KMS-11 (cell line): ENCODE measurements around the gene SNCAIP.

Source experiments
- H2AFZ ChIP-seq: fragments of 200-600 bp; sonication (generic); 2 replicates; pipeline ENCODE4 v1.6.1; 2016; ENCODE audit warnings: antibody characterized with exemption, mixed run types, low read depth
- H3K27ac ChIP-seq: fragments of 200-600 bp; sonication (generic); 2 replicates; pipeline ENCODE4 v1.6.1; 2016; ENCODE audit warnings: mild to moderate bottlenecking, mixed run types
- H3K27me3 ChIP-seq: fragments of 200-600 bp; sonication (generic); 2 replicates; pipeline ENCODE4 v1.6.1; 2017; ENCODE audit warnings: mild to moderate bottlenecking, low read depth, mixed run types, moderate library complexity; ENCODE audit not compliant: insufficient read depth
- H3K36me3 ChIP-seq: fragments of 200-600 bp; sonication (generic); 2 replicates; pipeline ENCODE4 v1.6.1; 2017; ENCODE audit warnings: mild to moderate bottlenecking, mixed run types; ENCODE audit not compliant: insufficient read depth
- H3K4me1 ChIP-seq: fragments of 200-600 bp; sonication (generic); 2 replicates; pipeline ENCODE4 v1.6.1; 2016; ENCODE audit warnings: mild to moderate bottlenecking, low read depth, mixed run types; ENCODE audit not compliant: poor library complexity, severe bottlenecking
- H3K4me2 ChIP-seq: fragments of 200-600 bp; sonication (generic); 2 replicates; pipeline ENCODE4 v1.7.0; 2016; ENCODE audit warnings: mild to moderate bottlenecking, mixed run types
- H3K4me3 ChIP-seq: fragments of 200-600 bp; sonication (generic); IDR thresholded peaks from 2 replicates; pipeline ENCODE4 v1.6.1; 2017; ENCODE audit warnings: low read depth, low read length, mixed read lengths; ENCODE audit not compliant: insufficient read depth
- H3K79me2 ChIP-seq: fragments of 200-600 bp; sonication (generic); 2 replicates; pipeline ENCODE4 v1.6.1; 2016; ENCODE audit warnings: low read depth, mixed run types; ENCODE audit not compliant: insufficient read depth
- H3K9ac ChIP-seq: fragments of 200-600 bp; sonication (generic); 2 replicates; pipeline ENCODE4 v1.6.1; 2016; ENCODE audit warnings: mild to moderate bottlenecking, mixed run types
- H4K20me1 ChIP-seq: fragments of 200-600 bp; sonication (generic); 2 replicates; pipeline ENCODE4 v1.6.1; 2016; ENCODE audit warnings: mild to moderate bottlenecking, mixed run types; ENCODE audit not compliant: insufficient read depth
- TF ChIP-seq, protein P1 (sequence below): fragments of 200-600 bp; sonication (generic); conservative IDR thresholded peaks from 2 replicates; pipeline ENCODE4 v1.6.1; 2017; ENCODE audit warnings: low read depth, mild to moderate bottlenecking, antibody characterized with exemption, low read length, moderate library complexity, mixed read lengths

SNCAIP gene

DNA sequence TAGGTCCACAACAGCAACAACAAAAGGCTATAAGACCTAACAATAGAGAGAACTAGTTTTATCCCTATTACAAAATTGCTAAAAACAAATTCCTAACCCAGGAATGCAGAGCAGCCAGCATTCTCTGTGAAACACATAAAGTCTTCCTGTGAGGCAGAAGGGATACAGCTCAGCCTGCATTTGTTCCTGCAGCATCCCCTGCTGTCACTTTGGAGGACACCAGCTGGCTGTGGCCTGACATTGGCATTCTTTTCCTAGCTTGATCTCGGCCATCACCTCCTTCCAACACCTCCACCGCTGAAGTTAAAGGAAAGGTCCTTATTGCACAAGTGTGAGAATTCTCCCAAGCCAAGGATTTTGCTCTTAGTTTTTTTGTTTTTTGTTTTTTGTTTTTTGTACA is 186.1 kb downstream of the SNCAIP start:
- H3K27ac ChIP-seq: no peak overlapping the region
- H3K4me2 ChIP-seq: no peak overlapping the region
- H4K20me1 ChIP-seq: no peaks in the 10 kb centered on the region
- H3K79me2 ChIP-seq: no peaks in the 10 kb centered on the region
- H2AFZ ChIP-seq: no peak overlapping the region
- H3K4me1 ChIP-seq: no peaks in the 10 kb centered on the region
- H3K4me3 ChIP-seq: no peak overlapping the region
- no peak overlapping the region for H3K9ac ChIP-seq
- H3K27me3 ChIP-seq: no peaks in the 10 kb centered on the region
- H3K36me3 ChIP-seq: no peaks in the 10 kb centered on the region
- TF ChIP-seq, protein P1, sequence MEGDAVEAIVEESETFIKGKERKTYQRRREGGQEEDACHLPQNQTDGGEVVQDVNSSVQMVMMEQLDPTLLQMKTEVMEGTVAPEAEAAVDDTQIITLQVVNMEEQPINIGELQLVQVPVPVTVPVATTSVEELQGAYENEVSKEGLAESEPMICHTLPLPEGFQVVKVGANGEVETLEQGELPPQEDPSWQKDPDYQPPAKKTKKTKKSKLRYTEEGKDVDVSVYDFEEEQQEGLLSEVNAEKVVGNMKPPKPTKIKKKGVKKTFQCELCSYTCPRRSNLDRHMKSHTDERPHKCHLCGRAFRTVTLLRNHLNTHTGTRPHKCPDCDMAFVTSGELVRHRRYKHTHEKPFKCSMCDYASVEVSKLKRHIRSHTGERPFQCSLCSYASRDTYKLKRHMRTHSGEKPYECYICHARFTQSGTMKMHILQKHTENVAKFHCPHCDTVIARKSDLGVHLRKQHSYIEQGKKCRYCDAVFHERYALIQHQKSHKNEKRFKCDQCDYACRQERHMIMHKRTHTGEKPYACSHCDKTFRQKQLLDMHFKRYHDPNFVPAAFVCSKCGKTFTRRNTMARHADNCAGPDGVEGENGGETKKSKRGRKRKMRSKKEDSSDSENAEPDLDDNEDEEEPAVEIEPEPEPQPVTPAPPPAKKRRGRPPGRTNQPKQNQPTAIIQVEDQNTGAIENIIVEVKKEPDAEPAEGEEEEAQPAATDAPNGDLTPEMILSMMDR: no peak

- no peak overlapping the region for H3K4me2 ChIP-seq
- TF ChIP-seq, protein P1: no peak
- H3K9ac ChIP-seq: no peak overlapping the region
- no peak overlapping the region for H2AFZ ChIP-seq
- no peak overlapping the region for H3K27ac ChIP-seq
- no peak overlapping the region for H3K4me3 ChIP-seq
- H4K20me1 ChIP-seq: no peaks in the 10 kb centered on the region
- H3K4me1 ChIP-seq: no peaks in the 10 kb centered on the region
- H3K36me3 ChIP-seq: no peaks in the 10 kb centered on the region
- no peaks in the 10 kb centered on the region for H3K79me2 ChIP-seq
- no peaks in the 10 kb centered on the region for H3K27me3 ChIP-seq
Observed at GRCh38 chr5:122499585-122499984, 187.5 kb downstream of the SNCAIP start.

- H3K4me3 ChIP-seq: no peak overlapping the region
Observed at GRCh38 chr5:122500245-122501088, 188.4 kb downstream of the SNCAIP start.

GRCh38 chr5:122501089-122501435 is 189.0 kb downstream of the SNCAIP start:
- Histone ChIP-seq H2AFZ (no peak overlapping the region), H3K36me3 (no peaks in the 10 kb centered on the region), H3K27ac (no peak overlapping the region), H4K20me1 (no peaks in the 10 kb centered on the region), H3K4me3 (no peak overlapping the region), H3K27me3 (no peaks in the 10 kb centered on the region), H3K79me2 (no peaks in the 10 kb centered on the region), H3K9ac (no peak overlapping the region), H3K4me1 (no peaks in the 10 kb centered on the region), H3K4me2 (no peak overlapping the region)
- TF ChIP-seq, protein P1: 0 out of 2 replicates have a peak, but pooled peaks have one; percentile 5

More at GRCh38 chr5:122500245-122501088, 188.4 kb downstream of the SNCAIP start:
- Histone ChIP-seq H3K4me2 (no peak overlapping the region), H3K27me3 (no peaks in the 10 kb centered on the region), H3K36me3 (no peaks in the 10 kb centered on the region), H4K20me1 (no peaks in the 10 kb centered on the region), H2AFZ (no peak overlapping the region), H3K9ac (no peak overlapping the region), H3K79me2 (no peaks in the 10 kb centered on the region), H3K27ac (no peak overlapping the region), H3K4me1 (no peaks in the 10 kb centered on the region)
- TF ChIP-seq, protein P1: 0 out of 2 replicates have a peak, but pooled peaks have one; percentile 27
